HG03139 (cell line): ENCODE data around the gene MS4A18.
"Not testable (repeated sequence)": the region's sequence is repeated elsewhere in the genome, so short reads cannot be mapped to it uniquely, and the experiment has no call there.

ENCODE experiments used
- ATAC-seq: cut with Tn5 transposase; IDR thresholded peaks from one replicate; pipeline ENCODE4 v1.9.1; 2021; ENCODE audit not compliant: unreplicated experiment

MS4A18 gene

GRCh38 chr11:60724420-60724819 is at the start of gene MS4A18:
Gene MS4A18 (plus strand): TSS chr11:60724720.
- no peak for ATAC-seq

DNA sequence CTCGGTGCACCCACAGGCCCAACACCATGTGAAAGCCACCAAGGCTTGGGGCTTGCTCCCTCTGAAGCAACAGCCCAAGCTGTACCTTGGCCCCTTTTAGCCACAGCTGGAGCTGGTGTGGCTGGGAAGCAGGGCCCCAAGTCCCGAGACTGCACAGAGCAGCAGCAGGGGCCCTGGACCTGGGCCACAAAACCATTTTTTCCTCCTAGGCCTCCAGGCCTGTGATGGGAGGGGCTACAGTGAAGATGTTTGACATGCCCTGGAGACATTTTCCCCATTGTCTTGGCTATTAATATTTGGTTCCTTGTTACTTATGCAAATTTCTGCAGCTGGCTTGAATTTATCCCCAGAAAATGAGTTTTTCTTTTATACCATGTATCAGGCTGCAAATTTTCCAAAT is 46.3 kb upstream of the MS4A18 start:
- not testable (repeated sequence) for ATAC-seq

DNA sequence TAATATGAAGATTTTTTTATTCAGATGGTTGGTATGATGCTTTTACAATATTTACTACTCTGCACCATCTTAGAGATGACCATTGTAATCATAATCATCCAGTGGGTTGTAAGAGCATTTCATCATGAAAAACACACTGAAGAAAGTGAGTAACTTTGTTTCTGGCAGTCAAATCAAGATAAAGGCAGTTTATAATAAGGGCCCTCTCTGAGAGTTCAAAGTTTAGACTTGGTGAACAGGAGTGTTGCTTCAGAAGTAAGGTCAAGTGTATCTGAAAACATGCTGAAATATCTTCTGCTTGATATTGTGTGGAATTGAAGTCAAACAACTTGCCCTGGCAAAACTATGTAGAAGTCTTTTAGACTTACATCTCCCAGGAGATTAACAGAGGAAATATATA is 44.6 kb upstream of the MS4A18 start:
- ATAC-seq = no peak

DNA sequence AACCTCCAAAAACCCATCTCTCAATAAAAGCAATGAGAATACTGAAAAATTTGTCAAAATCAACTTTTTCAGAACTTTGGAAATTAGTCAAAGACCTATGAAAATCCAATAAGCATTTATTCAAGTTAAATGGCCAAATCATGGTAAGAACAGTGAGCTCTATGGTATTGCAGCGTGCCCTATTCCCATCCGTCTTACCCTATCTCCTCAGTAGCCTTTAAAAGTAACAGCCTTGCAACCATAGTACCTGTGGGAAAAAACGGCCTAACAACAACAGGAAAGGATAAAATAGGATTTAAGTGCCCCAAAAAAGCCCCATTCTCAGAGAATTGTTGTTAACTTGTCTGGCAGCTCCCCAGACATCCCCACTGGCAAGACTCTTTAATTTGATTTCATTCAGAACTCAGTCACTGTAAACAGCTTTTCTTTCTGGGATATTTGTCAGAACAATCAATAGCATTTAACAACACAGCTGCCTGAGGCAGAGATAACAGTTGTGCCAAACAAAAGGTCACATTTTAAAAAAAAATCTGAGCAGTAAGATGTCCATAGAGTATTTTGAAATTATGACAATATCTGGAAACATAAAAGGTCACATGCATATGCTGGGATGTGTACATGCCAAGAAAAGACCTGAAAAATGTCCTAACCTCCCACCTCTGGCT is 43.9 kb upstream of the MS4A18 start:
- no peak for ATAC-seq

DNA sequence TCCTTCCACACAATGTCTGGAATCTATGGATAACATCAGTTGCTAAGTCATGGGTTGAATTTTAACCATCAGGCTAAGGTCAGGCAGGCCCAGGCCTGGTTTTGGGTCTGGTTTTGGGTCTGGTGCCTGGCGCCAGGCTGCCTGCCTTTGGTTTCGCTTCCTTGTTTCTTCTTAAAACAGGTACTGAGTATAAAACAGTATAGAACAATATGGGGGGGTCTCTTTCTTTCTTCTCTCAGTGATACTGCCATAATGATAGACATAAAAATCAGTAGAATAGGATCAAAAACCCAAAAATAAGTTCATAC is 40.0 kb upstream of the MS4A18 start:
- not testable (repeated sequence) for ATAC-seq

- ATAC-seq = no peak
Observed at GRCh38 chr11:60691661-60692060, 32.9 kb upstream of the MS4A18 start.

DNA sequence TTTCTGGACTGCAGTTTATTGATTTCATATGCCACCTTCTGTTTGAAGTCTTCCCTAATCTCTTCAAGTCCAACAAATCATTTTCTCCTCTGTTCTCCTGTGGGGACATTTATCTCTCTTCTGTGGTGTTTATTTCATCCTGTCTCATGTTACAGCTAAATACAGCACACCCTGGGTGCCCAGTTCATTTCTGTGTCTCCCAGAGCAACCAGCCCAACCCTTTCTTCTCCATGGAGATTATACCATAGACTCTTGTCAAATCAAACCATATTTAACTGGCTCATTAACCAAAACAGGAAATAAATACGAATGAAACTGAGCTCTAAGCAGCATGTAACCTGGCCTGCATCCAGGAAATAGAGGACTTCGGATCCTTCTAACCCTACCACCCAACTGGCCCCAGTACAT is 25.2 kb upstream of the MS4A18 start, which contains the start of gene MS4A8:
TSS of gene MS4A8 (plus strand) at position 329 of the 408 bp plus-strand sequence. CDS start 1,249 bp downstream, outside the sequence.
- ATAC-seq = no peak

GRCh38 chr11:60699936-60700335 is 24.6 kb upstream of the MS4A18 start:
- no peak for ATAC-seq

- no peak for ATAC-seq
Observed at GRCh38 chr11:60700689-60701468, 23.6 kb upstream of the MS4A18 start.

DNA sequence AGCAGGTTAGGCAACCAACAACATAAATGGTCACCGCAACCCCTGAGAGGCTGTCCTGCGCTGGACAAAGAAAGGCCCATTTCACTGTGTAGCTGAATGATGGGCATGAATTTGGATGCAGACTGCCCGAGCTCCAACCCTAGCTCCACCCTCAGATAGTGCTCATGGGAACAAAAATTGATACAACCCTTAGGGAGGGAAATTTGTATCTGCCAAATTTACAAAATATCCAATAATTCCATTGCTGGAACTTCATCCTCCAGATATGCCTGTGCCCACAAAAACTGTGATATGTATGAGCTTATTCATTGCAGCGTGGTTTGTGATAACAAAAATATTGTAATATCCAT is 23.1 kb upstream of the MS4A18 start:
- ATAC-seq = no peak

GRCh38 chr11:60703374-60703773 is 21.1 kb upstream of the MS4A18 start:
- ATAC-seq = no peak

GRCh38 chr11:60705895-60706294 is 18.6 kb upstream of the MS4A18 start:
- ATAC-seq = no peak

DNA sequence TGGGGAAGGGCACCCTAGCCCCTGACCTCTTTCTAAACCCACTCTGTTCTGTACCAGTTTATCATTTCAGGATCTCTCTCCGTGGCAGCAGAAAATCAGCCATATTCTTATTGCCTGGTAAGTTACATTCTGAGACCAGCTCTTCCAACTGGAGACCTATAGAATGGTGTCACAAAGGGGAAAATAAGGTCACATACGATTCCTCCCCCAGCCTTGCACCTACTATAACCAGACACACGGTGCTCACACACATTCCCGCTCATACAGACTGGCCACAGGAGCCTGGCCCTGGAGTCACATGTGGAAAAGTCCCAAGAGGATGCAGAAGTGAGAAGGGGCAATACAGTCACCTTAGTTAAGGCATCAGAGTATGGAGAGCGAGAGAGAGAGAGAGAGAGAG is 17.6 kb upstream of the MS4A18 start:
- no peak for ATAC-seq

GRCh38 chr11:60710482-60710881 is 14.0 kb upstream of the MS4A18 start:
- no peak for ATAC-seq

DNA sequence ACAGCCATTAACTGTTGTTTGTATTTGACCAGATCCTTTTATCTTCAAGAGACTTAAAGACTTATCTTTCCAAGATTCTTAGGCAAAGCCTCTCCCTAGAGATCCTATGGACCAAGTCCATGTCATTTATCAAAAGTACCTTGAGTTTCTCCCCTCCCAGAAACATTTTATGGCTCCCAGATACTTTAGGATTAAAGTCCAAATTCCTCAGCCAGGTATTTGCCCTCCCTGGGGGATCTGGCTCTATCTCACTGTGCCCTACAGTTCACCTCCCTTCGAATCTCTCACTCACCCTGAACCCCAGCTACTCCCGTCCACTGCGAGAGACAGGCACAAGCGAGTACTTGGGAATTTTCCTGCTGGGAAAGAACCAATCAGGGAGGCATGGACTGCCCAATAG is 13.2 kb upstream of the MS4A18 start:
- no peak for ATAC-seq

- not testable (repeated sequence) for ATAC-seq
Observed at GRCh38 chr11:60713423-60713822, 11.1 kb upstream of the MS4A18 start.

DNA sequence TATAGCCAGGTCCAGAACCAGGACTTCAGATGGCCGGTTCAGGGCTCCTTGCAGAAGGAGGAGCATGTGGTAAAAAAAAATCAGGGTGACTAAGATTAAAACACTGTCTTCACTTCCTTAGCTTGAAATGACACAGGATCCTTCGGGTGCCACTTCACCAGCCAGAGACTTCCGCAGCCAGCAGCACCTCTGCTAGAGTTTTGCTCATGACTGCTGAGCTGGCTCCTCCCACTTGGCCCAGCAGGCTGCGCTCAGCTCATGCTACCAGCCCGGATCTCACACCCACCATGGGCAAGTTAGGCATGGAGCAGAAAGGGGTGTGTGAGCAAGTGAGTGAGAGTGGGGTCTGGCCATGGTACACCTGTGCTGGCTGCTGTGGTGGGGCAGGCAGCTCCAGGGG is 6.6 kb upstream of the MS4A18 start:
- no peak for ATAC-seq

DNA sequence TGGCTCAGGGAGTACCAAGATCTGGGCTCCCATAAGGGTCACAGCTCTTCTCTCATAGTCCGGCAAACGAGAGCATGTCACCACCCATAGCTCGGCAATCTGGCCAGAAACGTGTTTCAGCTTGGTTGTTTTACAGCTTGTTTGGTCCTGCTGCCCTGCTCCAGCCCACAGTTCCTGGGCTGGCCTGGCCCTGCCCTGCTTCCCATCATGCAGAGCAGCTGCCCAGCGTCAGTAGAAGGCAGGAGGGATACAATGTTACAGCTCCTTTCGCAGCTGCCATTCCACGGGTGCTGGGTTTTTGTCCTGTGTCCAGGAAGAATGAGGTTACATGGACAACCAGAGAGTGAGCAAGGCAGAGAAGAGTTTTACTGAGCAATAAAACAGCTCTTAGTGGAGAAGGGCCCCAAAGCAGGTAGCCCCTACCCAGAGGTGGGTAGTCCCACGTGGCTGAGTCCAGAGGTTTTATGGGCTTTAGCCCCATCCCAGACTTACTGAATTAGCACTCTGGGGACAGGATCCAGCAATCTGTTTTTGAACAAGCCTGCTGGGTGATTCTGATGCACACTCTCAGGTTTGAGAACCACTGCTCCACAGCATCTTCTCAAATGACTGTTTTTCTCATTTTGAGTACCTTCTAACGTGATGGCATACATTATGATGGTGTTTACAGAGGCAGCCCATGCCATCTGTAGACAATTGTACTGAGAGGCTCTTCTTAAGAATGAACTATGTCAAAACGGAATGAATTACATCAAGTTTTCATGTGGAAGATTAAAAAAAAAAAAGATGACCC is 5.8 kb upstream of the MS4A18 start:
- no peak for ATAC-seq

GRCh38 chr11:60719391-60719790 is 5.1 kb upstream of the MS4A18 start:
- no peak for ATAC-seq

DNA sequence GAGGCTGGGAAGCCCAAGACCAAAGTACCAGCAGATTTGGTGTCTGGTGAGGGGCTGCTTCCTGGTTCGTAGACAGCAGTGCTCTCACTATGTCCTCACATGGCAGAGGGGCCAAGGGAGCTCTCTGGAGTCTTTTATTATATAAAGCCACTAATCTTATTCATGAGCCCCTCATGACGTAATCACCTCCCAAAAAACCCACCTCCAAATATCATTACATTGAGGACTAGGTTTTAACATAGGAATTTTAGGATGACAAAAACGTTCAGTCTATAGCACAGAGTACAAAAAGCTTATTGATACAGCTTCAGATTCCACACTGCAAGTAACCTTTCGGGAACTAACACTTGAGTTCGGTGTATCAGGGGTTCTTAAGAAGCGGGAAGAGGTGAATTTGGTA is 4.1 kb upstream of the MS4A18 start:
- ATAC-seq = no peak

DNA sequence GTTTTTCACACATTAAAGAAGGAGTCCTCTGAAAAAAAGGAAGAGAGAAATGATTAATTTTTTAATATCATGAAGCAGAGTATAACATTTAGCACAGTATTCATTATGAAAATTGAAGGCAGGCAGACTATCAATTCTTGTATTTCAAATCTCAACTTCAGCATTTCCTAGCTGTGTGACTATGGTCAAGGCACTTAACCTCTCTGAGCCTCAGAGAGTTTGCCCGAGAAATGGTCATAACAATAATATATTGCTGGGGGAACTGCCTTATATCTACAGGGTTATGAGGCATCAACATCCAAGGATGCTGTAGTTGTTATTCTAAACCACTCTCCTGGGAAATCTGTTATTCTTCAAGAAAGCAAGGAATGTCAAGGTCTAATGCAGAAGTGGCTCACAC is 1.1 kb downstream of the MS4A18 start:
- no peak for ATAC-seq

DNA sequence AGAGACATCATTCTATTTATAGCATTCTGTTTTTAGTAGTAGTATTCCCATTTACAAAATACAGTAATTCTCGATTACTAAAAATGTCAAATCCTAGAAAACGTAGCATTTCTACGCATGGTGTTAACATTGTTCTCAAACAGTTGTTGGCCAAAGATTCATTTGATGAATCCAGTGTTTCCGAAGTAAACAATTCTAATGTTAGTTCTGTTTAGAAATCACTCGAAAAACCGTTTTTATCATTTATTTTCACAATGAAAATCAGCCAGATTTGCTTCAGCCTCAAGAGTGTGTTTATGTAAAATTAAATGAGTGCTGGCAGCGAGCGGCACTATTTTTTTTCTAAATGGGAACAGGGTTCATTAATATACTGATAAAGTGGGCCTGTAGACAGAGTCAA is 7.1 kb downstream of the MS4A18 start:
- ATAC-seq = no peak
